Colonic mucosa (tissue), 4 donors: Measurements from ENCODE around the gene GGN. TPM values are rescaled to one million over a fixed set of nuclear protein-coding genes. Genes with fewer than 3 reads are reported as not detected.
"Not testable (repeated sequence)": the region's sequence is repeated elsewhere in the genome, so short reads cannot be mapped to it uniquely, and the experiment has no call there.

ENCODE experiments used
- DNase-seq: peaks from one replicate; pipeline ENCODE4 v3.0.0-alpha.2; 2020
- H3K27ac ChIP-seq: fragments of 200-600 bp; one replicate; pipeline ENCODE4 v1.8.0; 2021
- H3K27me3 ChIP-seq: fragments of 200-600 bp; one replicate; pipeline ENCODE4 v1.8.0; 2021
- H3K36me3 ChIP-seq: fragments of 200-600 bp; one replicate; pipeline ENCODE4 v1.8.0; 2021
- H3K4me1 ChIP-seq: fragments of 200-600 bp; one replicate; pipeline ENCODE4 v1.8.0; 2021; ENCODE audit warnings: mild to moderate bottlenecking
- H3K4me3 ChIP-seq: fragments of 200-600 bp; one replicate; pipeline ENCODE4 v1.8.0; 2021
- H3K9ac ChIP-seq, 2 donors: one replicate each; pipeline ENCODE4 v1.7.0; 2013; ENCODE audit warnings: control low read depth in 2 of 2, low read depth in 2 of 2, low read length in 2 of 2
- H3K9me3 ChIP-seq: fragments of 200-600 bp; one replicate; pipeline ENCODE4 v1.8.0; 2021
- intact Hi-C: fragments of 100-400 bp; cut with DNase I; formaldehyde crosslinking; loops from one replicate; pipeline ENCODE4 v1.14.1; 2022
- total RNA-seq, 2 donors: library from RNA; stranded (reverse); fragmentation: NEBNext Ultra II Directional in 1 of 2; extraction: Animal tissue kit (Norgen Biotek cat#: 25700) in 1 of 2; gene quantifications; one replicate each; pipeline ENCODE4 v1.2.1, GENCODE V29; 2021
- TF ChIP-seq, protein P1 (sequence below): fragments of 200-600 bp; IDR thresholded peaks from one replicate; pipeline ENCODE4 v1.8.0; 2022; ENCODE audit warnings: antibody characterized with exemption, mild to moderate bottlenecking
- donor health status: healthy.
- donor health status: DM: no; HTN: no; CAD: no.
- donor health status: DM: no; HTN: no; CAD: no.

The GGN gene
- total RNA-seq, 2 donors from 2014 or later, result 0.37 to 0.45 TPM

DNA sequence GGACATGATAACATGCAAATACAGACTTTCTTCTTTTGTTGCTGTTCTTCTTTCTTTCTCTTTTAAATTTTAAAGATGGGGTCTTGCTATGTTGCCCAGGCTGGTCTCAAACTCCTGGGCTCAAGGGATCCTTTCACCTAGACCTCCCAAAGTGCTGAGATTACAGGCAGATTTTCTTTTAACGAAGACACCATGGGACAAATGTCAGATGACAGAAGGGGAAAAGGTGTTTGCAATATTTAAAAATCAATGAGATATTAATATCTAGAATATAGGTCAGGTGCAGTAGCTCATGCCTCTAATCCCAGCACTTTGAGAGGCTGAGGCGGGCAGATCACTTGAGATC is 42.0 kb upstream of the GGN start:
- Histone ChIP-seq H3K36me3 (no peaks in the 10 kb centered on the region), H3K27ac (no peak overlapping the region), H3K4me3 (no peak overlapping the region), H3K4me1 (no peaks in the 10 kb centered on the region), H3K9ac (no peak overlapping the region), H3K9me3 (no peaks in the 10 kb centered on the region), H3K27me3 (no peaks in the 10 kb centered on the region)
- DNase-seq, result no peak
- intact Hi-C loops, result no loop called here
- TF ChIP-seq, protein P1, sequence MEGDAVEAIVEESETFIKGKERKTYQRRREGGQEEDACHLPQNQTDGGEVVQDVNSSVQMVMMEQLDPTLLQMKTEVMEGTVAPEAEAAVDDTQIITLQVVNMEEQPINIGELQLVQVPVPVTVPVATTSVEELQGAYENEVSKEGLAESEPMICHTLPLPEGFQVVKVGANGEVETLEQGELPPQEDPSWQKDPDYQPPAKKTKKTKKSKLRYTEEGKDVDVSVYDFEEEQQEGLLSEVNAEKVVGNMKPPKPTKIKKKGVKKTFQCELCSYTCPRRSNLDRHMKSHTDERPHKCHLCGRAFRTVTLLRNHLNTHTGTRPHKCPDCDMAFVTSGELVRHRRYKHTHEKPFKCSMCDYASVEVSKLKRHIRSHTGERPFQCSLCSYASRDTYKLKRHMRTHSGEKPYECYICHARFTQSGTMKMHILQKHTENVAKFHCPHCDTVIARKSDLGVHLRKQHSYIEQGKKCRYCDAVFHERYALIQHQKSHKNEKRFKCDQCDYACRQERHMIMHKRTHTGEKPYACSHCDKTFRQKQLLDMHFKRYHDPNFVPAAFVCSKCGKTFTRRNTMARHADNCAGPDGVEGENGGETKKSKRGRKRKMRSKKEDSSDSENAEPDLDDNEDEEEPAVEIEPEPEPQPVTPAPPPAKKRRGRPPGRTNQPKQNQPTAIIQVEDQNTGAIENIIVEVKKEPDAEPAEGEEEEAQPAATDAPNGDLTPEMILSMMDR, result no peak

DNA sequence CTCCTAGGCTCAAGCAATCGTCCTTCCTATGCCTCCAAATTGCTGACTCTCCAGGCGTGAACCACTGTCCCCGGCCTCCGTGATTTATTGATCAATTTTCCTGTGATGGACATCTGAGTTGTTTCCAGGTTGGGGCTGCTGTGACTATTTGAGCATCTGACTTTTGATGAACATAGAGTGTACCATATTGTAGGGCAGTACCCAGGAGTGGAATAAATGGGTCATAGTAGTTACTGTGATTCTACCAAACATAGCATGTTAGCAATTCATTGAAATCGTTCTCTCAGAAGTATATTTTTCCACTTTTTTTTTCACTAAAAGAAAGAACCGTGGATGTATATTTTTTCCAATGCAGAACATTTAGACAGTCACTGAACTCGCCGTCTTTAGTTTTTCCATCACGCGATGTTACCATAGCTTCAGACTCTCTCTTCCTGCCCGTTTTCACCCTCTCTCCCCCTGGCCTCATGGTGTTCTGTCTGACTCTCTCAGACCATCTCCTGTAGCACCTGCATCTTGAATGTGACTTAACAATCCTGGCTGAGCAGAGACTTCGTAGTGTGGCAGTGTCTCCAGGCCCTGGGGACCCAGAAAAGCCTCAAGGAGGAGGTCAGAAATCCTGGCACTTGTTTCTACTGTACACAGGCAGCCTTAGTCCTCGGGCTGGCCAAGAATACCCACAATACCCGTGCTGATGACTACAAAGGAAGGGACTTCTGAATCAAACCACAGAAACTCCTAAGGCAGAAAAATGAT is 41.4 kb upstream of the GGN start:
- no peaks in the 10 kb centered on the region for H3K9me3 ChIP-seq
- intact Hi-C loops, result no loop called here
- no peak overlapping the region for H3K9ac ChIP-seq
- no peak for DNase-seq
- TF ChIP-seq, protein P1, result no peak
- H3K27me3 ChIP-seq, result no peaks in the 10 kb centered on the region
- no peaks in the 10 kb centered on the region for H3K4me1 ChIP-seq
- H3K36me3 ChIP-seq, result no peaks in the 10 kb centered on the region
- H3K4me3 ChIP-seq, result no peak overlapping the region
- no peak overlapping the region for H3K27ac ChIP-seq

DNA sequence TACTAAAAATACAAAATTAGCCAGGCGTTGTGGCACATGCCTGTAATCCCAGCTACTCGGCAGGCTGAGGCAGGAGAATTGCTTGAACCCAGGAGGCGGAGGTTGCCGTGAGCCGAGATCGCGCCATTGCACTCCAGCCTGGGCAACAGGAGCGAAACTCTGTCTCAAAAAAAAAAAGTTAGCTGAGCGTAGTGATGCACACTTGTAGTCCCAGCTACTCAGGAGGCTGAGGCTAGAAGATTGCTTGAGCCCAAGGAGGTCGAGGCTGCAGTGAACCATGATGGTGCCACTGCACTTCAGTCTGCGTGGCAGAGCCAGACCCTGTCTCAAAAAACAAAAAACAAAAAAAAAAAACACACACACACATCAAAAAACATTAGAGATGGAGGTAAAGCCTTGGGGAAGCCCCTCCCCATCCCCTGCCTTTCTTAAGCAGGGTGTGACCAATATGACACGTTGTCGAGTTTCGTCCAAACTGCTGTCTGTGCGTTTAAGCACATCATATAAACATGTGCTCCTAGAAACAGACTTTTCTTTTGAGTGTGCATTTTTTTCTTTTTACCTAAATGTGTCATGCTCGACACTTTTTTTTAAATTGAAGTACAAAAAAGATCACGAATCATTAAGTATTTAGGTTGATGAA is 39.3 kb upstream of the GGN start:
- H3K27ac ChIP-seq, intact Hi-C loops, H3K4me3 ChIP-seq, H3K36me3 ChIP-seq, H3K9me3 ChIP-seq, DNase-seq, H3K27me3 ChIP-seq, H3K4me1 ChIP-seq, H3K9ac ChIP-seq: not testable (repeated sequence)

DNA sequence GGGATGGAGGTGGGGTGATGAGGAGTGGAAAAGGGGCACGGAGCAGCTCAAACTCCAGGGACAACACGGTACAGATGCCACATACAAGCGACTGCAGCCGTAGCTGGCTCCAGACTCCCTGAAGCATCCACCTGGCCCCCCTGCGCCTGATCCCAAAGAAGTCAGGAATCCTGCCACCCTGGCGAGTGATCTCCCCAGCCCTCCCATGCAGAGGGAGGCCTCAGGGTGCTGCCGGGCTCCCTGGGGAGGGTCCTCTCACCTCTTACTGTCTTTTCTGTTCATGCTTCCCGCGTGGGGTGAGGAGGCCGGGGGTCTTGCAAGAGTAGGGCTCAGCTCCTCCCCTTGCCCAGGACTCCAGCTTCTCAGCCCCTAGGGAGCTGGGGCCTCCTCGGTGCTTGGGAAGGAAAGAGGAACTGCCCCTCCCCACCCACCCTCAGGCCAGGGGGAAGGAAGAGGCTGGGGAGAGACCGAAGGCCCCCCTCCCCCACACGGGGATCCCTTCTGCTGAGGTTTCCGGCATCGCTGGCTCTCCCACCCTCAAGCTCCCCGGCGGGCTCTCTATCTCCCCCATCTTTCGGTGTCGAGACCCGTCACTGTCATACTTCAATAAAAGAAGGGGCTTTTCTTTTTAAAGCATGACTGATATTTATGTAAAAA is 38.1 kb upstream of the GGN start, which contains the start of gene RASGRP4:
TSS of gene RASGRP4 (minus strand) at position 410 of the 657 bp plus-strand sequence. CDS start at position 282, 128 bp downstream.
- Histone ChIP-seq H3K27ac (no peak within 1 kb of the TSS), H3K4me1 (no peaks in the 10 kb centered on the region), H3K27me3 (no peaks in the 10 kb centered on the region), H3K4me3 (peak within 1 kb of the TSS; percentile 5), H3K9ac (peak within 1 kb of the TSS in 1 of 2 donors; percentile 35), H3K36me3 (no peaks in the 10 kb centered on the region), H3K9me3 (no peaks in the 10 kb centered on the region)
- intact Hi-C loops, result no loop called here
- DNase-seq, result peak; percentile 32
- TF ChIP-seq, protein P1, result no peak

DNA sequence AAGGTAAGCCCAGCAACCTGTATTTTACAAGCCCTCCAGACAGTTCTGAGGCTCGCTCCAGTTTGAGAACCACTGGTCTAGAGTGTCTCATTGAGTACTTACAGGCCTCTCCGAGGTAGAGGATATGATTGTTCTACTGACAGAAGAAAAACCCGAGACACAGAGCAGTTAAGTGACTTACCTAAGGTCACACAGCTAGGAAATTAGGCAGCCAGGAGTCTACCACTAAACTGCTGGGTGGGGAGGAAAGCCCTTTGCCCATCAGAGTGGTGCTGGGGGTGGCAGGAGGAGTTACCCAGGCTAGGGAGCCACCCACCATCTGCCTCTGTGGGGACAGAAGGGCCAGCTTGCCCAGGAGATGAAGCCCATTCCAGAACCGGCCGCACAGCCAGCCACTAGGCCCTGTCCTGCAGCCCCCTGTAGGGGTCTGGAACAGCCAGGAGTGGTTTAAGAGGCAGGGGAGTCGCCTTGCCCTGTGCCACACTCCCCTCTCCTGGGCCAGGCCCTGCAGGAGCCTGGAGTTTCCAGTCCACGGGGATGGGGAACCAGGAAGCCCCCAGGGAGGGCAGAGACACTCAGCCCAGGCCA is 37.5 kb upstream of the GGN start:
- no peaks in the 10 kb centered on the region for H3K27me3 ChIP-seq
- H3K27ac ChIP-seq, result no peak overlapping the region
- peak overlapping the region in 1 of 2 donors; percentile 35 for H3K9ac ChIP-seq
- H3K4me1 ChIP-seq, result no peaks in the 10 kb centered on the region
- no peaks in the 10 kb centered on the region for H3K36me3 ChIP-seq
- TF ChIP-seq, protein P1, result no peak
- DNase-seq, result no peak
- H3K4me3 ChIP-seq, result peak overlapping the region; percentile 5
- intact Hi-C loops, result no loop called here
- H3K9me3 ChIP-seq, result no peaks in the 10 kb centered on the region
